NCI-H187 treated with DMSO at 0.1 percent for 48 hours (cell line): ENCODE results near the gene DAB1.

Source experiments
- DNase-seq: peaks from one replicate; lab custom pipeline; 2025; lab: John Stamatoyannopoulos, UW

DAB1 gene

DNA sequence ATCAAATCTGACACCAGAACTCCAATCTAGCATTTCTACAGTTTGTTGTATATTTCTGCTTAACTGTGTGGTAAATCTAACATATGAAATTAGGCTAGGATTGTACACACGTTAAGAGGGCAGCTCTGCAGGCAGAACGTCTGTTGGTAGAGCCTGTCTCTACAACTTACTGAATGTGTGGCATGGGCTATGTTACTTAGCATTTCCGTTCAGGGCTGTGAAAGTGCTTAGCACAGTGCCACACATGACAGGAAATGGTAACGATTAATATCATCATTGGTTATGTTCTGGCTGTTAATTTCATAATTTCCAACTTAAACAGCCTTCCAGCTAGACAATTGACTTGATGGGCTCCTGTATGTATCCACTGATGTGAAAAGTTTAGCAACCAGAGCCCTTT, 448.4 kb downstream of the DAB1 start:
- no peak for DNase-seq

DNA sequence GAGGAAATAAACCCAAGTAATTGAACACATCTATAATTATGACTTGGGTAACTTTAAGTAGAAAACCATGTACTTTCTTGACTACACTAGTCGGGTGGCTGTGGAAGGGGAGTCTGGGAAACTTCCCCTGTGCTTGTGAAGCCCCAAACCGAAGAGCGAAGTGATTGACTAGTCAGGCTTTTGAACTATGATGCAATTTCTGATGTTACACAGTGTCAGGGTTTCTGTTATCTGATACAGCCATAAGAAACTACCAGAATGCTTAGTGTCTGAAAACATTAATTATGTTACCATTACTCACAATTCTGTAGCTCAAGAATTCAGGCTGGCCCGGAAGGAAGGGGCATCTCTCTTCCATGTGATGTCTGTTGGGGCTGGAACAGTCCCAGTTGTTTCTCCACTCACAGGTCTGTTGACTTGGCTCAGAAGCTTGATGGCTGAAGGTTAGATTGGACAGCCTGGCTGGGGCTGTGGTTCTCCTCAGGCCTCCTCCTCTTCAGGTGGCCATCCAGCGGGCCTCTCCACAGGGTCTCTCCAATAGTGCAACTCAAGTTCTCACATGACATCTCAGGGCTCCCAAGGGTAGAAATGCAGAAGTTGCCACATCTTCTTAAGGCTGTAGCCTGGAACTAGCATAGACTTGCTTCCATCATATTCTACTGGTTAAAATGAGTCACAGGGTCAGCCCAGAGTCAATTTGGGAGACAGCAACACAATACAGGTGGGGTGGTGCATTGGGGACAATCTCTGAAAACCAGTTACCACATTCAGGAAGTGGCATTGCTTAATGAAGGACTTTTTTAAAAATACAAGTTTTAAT, 449.7 kb downstream of the DAB1 start:
- no peak for DNase-seq

DNA sequence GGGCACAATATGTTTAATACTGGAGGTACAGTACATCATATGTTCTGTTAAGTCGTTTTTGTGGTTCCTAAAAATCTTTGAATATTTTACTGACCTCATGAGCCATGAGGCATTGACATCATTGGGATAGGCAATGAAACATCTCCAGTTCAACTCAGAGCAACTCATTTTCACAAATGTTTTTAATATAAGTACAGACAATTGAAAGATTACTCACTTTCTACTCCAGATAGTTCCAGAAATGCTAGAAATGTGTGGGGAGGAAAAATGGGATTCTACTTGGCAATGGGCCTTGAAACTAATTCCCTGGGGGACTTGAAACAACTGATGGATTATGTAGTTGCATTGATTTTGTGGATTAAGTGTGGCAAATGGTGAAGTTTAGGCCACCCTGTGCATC, 450.9 kb downstream of the DAB1 start:
- no peak for DNase-seq

DNA sequence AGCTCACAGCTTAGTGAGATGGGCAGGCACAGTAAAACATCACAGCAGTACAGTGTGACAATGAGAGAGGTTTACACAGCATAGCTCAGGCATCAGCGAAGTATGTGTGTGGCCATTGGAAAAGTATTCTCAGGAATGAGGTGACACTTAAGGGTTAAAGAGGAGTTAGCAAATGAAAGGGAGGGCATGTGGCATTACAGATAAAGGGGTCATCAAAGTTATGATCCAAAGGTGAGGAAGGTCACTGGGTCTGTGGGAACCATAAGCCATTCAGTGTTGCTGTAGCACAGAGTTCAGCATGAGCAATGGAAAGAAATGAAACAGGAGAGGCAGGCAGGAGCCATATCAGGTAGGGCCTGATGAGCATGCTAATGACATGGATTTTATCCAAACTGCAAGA, 453.6 kb downstream of the DAB1 start:
- no peak for DNase-seq

DNA sequence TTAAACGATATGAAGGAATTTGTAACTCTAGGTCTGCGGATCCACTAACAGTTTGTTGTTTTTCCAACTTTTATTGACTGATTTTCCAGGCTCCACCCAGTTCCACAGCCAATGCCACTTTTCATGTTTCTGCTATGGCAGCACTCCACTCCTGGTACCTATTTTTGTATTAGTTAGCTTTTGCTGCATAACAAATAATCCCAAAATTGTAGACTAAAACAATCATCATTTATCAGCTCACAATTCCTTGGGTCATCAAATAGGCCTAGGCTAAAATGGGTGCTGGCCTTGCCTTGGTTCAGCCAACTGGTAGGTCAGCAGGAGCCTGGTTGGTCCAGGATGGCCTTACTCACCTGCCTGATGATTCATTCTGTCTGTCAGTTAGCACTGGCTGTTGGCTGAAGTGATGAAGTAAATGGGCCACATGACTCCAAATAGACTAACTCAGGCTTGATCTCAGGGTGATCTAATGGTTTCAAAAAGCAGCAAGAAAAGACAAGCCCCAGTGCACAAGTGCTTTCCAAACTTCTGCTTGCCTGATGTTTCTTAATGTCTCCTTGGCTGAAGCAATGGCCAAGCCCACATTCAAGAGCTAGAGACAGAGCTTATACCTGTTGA, 454.9 kb downstream of the DAB1 start:
- no peak for DNase-seq

DNA sequence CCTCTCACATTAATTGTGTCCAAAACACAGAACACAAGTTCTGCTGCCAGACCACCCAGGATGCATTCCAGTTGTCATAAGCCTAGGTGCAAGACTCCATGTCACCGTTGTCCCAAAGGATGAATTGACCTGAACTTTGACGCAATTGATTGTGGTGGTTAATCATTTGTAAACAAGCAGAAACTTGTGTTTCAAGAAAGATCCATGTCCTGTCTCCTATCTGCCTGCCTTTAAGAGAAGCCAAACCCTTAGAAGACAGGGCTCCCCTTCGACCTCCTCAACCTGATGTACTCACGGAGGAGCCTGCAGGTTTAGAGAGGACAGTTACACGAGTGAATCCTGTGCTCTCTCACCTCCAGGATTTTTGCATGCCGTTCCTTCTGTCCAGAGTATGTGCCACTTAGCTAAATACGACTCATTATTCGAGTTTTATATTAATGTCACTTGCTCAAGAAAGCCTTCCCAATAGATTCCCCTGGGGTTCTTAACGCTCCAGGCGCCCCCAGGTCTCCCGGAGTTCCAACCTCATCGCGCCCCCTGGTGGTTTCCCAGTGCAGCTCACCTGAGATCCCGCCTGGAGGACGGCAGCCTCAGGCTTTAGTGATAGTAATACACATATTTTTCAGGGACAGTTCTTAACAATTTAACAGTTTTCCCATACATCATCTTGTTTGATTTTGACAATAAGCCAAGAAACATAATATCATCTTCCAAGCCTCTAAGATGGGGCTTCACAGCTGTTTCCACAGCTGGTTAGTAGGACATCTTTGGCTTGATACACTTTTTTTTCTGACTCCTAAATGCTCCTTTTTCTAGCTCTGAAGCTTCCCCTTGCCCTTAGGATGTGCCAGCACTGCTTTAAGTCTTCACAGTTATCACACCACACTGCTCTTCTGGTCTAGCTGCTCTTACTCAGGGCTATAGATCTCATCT, 455.7 kb downstream of the DAB1 start:
- no peak for DNase-seq

DNA sequence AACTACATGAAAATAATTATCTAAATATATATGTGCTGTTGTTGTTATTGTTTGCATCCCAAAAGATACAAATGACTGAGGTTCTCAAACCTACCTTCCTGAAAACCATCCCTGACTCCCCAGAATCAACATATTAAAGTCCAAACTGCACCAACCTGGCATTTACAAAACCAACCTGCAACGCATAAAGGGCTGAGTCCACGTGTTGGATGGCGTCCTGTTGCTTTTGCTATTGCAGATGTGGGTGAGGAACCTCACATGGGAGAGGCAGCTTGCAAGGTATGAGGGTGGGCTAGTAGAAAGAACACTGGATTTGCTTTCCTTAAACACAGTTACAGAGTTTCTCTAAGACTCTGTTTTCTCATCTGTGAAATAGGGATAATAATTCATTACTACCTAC, 456.5 kb downstream of the DAB1 start:
- DNase-seq = no peak

DNA sequence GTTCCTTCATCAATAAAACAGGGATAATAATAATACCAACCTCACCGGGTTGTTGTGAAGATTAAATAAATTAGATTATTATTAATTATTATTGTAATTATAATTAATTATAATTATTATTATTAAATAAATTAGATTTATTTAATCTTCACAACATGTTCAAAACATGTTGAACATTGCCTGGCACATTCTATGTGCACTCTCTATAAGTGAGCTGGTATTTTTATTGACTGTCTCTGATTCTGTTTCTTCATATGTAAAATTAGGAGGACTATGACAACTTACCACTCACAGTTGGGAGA, 457.2 kb downstream of the DAB1 start:
- no peak for DNase-seq

DNA sequence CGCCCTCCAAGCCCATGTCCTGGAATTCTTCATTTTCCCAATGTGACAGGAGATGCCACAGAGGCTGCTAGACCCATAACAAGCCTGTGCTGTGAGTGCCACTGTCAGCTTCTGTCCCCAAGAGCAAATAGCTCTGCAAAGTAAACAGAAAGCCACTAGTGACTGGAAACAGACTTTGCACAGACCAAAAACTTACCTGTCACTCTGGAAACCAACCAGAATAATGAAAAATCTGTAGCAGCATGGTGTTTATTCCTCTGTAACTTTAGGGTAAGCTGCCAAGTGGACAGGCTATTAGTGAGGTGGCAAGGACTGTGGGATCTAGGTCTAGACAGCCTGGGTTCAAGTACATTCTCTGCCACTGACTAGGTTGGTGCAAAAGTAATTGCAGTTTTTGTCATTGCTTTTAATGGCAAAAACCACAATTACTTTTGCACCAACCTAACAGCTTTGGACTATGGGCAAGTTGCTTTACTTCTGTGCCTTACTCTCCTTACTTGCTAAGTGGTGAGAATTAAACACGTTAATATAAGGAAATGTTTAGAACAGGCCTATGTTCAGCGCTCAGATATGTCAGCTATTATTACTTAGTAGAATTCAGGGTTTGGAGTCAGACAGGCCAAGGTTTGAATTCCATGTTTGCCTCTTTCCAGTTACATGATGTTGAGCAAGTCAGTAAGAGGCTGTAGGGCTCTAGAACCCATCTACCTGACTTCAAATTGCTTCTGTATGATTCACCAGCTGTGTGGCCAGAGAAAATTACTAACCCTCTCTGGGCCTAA, 457.8 kb downstream of the DAB1 start, which contains the start of gene C8B:
C8B (minus strand) TSS at position 100 of the 782 bp plus-strand sequence; CDS start at position 33, 67 bp downstream.
- no peak for DNase-seq

DNA sequence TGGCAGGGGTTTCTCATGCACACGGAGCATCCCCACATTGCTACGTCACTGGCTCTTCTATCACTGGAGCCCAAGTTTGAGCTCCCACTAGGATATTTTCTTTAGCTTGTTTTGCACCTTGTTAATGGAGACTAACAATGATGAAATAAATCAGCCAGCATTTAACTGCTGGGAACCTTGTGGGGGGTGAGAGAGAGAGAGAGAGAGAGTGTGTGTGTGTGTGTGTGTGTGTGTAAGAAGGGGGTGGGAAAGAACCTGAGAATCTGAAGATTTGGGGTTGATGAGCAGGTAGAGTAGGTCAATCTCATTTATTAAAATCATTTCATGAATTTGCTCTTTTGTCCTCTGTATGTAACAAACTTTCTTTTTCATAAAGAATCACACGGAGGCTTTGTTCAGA, 458.7 kb downstream of the DAB1 start:
- no peak for DNase-seq

DNA sequence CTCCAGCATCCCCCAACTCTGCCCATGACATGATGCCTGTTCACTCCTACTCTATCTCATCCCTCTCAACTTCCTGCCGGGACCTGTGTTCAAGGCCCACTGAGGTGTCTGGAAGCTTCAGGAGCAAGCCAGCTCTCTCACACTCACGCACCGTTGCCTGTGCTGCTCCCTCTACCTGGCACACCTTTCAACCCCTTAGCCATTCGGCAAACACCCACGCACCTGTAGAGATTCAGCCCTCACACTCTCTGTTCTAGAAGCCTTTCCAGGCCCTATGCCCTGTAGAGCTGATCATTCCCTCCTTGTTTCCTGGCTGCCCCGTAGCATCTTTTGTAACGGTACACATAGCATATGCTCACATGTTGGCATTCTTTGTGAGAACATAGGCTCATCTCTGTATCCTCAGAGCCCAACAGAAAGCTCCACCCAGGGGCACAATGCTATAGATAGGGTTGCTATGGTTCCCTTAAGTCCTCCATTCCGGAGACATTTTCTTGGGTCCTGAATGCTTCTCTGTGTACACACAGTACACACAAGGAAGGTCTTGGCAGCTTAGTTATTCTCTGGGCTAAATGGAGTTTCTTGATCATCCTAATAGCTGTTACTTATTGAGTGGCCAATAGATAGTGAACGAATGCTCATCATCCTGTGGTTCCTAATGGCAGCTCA, 459.4 kb downstream of the DAB1 start:
- no peak for DNase-seq

DNA sequence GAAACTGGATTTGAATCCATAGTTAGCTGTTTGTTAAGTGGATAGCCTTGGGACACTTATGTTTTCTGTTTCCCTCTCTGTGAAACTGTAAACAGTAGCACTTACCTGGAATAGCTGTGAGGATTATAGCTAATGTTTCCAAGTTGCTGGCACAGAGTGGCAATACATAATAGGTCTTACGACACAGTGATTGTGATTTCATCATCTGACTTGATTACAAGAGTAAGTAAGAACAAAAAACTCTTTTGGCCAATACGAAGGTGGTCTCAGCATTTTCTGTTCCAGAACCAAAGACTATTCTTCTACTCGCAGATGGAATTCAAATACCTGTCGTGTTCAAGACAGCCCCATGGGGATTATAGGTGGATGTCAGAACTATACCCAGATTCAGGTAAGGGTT, 460.2 kb downstream of the DAB1 start:
- DNase-seq = no peak

DNA sequence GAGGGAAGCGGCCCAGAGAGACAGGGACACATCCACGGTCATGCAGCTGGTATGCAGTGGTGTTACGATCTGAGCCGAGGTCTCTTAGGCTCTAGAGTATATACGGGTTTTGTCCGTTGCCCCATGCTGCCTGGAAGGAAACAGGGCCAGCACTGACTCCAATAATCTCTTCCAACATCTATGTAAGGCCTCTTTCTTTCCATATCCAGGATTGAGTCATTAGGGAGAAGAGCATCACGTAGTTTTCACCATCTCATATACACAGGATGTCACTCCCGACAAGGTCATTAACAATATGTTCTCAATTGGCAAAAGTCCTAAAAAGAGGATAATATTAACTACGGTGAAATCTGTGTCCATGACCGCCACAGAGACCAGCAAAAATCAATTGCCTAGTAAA, 462.4 kb downstream of the DAB1 start:
- no peak for DNase-seq

DNA sequence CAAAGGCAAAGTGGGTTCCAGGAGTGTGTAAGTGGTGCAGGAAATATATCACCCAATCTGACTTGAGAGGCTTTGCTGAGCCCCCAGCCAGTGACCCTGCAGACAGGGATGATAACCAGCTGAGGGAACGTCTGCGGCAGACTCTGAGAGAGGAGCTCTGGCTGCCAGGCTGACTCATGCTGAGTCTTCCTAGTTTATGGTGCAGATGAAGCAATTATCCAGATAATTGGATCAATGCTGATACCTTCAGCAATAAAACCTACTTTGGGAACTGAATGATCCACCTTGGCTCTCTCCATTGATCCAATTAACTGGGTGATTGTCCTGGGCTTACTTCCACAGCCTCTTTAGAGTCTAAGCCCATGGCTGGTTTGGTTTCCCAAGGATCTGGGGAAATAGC, 465.3 kb downstream of the DAB1 start:
- DNase-seq = no peak

DNA sequence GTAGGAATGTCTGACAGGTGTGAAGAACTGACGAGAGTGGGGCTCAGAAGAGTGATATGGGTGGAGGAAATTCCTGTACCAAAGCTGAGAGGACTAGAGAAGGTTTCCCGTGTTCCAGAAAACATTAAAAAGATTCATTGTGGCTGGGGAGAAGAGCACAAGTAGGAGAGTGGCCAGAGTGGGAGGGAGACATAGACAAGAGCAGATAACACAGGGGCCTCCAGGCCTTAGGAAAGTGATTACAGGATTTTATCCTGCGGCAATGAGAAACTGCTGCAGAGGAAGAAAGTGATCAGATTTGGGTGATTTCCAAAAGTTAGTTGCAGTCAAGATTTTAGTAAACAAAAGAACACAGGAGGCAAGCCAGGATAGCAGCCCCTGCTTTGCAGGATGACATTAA, 465.9 kb downstream of the DAB1 start:
- no peak for DNase-seq

DNA sequence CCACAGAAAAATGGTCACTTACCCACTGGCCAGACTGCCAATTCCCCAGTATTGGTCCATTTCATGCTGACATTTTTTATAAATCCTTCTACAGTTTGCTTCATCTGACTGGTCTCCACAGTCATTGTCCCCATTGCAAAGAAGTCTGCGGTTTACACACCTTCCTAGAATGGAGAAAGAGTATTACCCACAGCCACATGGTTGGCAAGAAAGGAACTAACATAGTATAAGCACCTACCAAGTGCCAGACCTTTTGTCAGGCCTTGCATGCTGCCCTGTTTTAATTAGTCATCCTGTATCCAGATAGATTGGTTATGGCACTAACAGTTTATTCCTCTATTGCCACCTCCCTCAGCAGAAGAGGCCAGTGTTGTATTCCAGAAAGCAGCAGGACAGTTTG, 469.2 kb downstream of the DAB1 start:
- no peak for DNase-seq

DNA sequence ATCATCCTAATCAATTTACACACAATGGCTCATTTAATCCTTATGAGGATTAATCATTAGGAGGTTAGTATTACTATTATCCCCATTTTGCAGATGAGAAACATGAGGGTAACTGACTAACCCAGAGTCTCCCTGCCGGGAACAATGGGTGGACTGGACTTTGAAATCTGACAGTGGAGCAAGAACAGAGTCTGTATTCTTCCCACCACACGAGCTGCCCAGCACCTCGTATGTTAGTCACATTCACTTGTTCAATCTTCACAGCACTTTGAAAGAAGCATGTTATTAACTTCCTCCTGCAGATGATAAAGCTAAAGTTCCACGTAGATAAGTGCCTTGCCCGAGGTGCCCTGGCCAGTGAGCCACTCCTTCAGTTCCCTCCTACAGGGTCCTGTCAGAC, 470.5 kb downstream of the DAB1 start:
- no peak for DNase-seq

DNA sequence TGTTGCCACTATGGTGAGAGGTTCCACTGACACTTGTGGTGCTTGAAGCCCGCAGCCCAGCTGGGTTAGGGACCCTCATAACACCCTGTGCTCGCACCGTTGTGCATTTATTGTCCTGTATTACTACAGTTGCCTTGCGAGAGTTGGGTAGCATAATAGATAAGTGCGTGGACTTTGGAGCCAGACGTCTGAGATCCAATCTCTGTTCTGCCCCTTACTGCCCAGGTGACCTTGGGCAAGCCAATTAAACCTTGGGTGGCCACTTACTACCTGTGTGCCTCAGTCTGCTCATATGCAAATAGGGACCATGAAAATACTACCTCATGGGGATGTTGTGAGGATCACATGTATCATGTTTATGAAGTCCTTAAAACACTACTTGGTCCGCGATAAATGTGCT, 471.4 kb downstream of the DAB1 start:
- DNase-seq = no peak

DNA sequence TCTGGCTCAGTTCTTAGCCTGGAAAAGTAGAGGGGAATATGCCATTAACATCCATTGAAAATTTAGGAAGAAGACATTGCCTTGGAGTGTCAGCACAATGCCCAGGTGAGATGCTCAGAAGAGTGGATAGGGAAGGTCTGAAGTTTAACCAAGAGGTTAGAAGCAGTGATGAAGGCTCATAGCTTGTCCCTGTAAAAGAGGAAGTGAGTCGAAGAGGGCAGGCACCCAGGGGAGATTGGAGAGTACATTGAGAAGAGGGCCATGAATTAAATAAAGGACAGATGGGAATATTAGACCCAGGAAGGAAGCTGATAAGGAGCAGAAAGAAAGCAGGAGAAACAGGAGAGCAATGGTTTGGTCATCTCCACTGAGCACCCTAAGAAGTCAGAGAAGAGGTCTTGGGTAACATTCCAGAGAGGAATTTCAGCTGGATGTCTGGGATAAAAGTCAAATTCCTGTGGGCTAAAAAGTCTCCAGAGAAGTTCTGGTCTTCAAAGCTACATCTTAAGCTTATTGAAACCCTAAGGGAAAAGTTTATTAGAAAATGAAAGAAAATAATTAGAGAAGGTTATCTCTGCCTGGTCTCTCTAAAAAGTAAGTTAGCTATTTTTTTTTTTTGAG, 475.3 kb downstream of the DAB1 start:
- DNase-seq = no peak
